ENCODE measurements around the gene TMEM190.

DNA sequence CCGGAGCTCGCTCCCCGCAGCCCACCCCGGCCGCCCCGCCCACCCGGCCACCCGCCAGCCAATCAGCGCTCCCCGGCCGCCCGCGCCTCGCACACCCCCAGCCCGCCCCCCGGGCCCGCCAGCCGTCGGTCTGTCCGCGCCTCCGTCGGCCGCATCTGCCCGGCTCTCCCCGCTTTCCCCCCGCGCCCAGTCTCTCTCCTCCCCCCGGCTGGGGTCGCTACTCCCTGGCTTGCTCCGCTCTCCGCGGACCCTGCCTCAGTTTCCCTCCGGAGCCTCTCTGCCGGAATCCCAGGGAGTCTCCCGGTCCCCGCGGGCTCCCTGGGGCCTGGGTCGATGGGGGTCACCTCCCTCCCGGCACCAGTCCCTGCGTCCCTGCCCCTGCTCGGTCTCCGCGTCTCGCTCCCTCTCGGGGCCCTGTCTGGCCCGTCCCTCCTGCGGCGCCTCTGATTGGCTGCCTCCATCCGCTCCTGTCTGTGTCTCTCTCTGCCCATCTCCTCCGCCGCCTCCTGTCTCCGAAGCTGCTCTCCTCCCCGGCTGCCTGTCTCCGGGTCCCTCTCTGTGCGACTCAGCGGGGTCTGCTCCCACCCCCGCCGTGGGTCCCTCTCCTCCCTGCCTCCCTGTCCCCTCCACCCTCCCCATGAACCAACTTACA, 6.8 kb upstream of the TMEM190 start:
- TF ChIP-seq, protein P1, sequence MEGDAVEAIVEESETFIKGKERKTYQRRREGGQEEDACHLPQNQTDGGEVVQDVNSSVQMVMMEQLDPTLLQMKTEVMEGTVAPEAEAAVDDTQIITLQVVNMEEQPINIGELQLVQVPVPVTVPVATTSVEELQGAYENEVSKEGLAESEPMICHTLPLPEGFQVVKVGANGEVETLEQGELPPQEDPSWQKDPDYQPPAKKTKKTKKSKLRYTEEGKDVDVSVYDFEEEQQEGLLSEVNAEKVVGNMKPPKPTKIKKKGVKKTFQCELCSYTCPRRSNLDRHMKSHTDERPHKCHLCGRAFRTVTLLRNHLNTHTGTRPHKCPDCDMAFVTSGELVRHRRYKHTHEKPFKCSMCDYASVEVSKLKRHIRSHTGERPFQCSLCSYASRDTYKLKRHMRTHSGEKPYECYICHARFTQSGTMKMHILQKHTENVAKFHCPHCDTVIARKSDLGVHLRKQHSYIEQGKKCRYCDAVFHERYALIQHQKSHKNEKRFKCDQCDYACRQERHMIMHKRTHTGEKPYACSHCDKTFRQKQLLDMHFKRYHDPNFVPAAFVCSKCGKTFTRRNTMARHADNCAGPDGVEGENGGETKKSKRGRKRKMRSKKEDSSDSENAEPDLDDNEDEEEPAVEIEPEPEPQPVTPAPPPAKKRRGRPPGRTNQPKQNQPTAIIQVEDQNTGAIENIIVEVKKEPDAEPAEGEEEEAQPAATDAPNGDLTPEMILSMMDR (conservative IDR thresholded peaks at IDR 0.05 in 1 of 2, IDR thresholded peaks at IDR 0.05 in 1 of 2; ENCODE audit: extremely low read depth in 1 of 2, insufficient read depth in 1 of 2, low read depth in 1 of 2, low read length in 2 of 2) = no peak
- TF ChIP-seq EZH2 (IDR thresholded peaks at IDR 0.05; ENCODE audit: borderline replicate concordance, low read length) = no peak
